HEK293 (cell line): ENCODE data around the gene BTRC.
A peak's percentile ranks its signal among the peaks of the same experiment; 100 is the strongest.

Experiments used
- FEZF1 ChIP-seq: fragments of 450-650 bp; formaldehyde crosslinking; IDR thresholded peaks from 2 replicates; pipeline ENCODE4 v1.5.1; 2016; ENCODE audit warnings: missing biosample characterization, missing genetic modification characterization
- GLIS1 ChIP-seq: fragments of 450-650 bp; formaldehyde crosslinking; IDR thresholded peaks from 2 replicates; pipeline ENCODE4 v1.5.1; 2016; ENCODE audit warnings: missing biosample characterization, missing genetic modification characterization
- HOXA7 ChIP-seq: sonication (generic); formaldehyde crosslinking; IDR thresholded peaks from 2 replicates; pipeline ENCODE4 v1.8.1; 2022; ENCODE audit warnings: missing genetic modification reagents, borderline replicate concordance
- KLF17 ChIP-seq: fragments of 450-650 bp; formaldehyde crosslinking; IDR thresholded peaks from 2 replicates; pipeline ENCODE4 v1.5.1; 2016; ENCODE audit warnings: missing biosample characterization, missing genetic modification characterization
- KLF8 ChIP-seq: fragments of 450-650 bp; formaldehyde crosslinking; IDR thresholded peaks from 2 replicates; pipeline ENCODE4 v1.5.1; 2016; ENCODE audit warnings: missing biosample characterization, missing genetic modification characterization
- OSR2 ChIP-seq: fragments of 450-650 bp; formaldehyde crosslinking; IDR thresholded peaks from 2 replicates; pipeline ENCODE4 v1.5.1; 2016; ENCODE audit warnings: missing biosample characterization, missing genetic modification characterization
- PRDM1 ChIP-seq: fragments of 450-650 bp; formaldehyde crosslinking; IDR thresholded peaks from 2 replicates; pipeline ENCODE4; 2016; ENCODE audit warnings: missing biosample characterization, missing genetic modification characterization
- SP2 ChIP-seq: fragments of 450-650 bp; formaldehyde crosslinking; IDR thresholded peaks from 2 replicates; pipeline ENCODE4 v1.5.1; 2016; ENCODE audit warnings: missing biosample characterization, missing genetic modification characterization
- TRIM28 ChIP-seq: IDR thresholded peaks from 2 replicates; pipeline ENCODE4 v1.6.1; 2011; ENCODE audit warnings: low read length, control low read depth, borderline replicate concordance
- ZBTB44 ChIP-seq: fragments of 450-650 bp; IDR thresholded peaks from 2 replicates; pipeline ENCODE4 v1.5.1; 2018; ENCODE audit warnings: missing biosample characterization, mild to moderate bottlenecking, missing genetic modification characterization
- ZBTB8A ChIP-seq: fragments of 450-650 bp; formaldehyde crosslinking; IDR thresholded peaks from 2 replicates; pipeline ENCODE4 v1.5.1; 2016; ENCODE audit warnings: missing biosample characterization, missing genetic modification characterization
- ZEB2 ChIP-seq: fragments of 450-650 bp; formaldehyde crosslinking; IDR thresholded peaks from 2 replicates; pipeline ENCODE4 v1.5.1; 2016; ENCODE audit warnings: missing biosample characterization, missing genetic modification characterization
- ZFP69B ChIP-seq: fragments of 450-650 bp; formaldehyde crosslinking; IDR thresholded peaks from 2 replicates; pipeline ENCODE4 v1.5.1; 2016; ENCODE audit warnings: missing biosample characterization, missing genetic modification characterization
- ZNF133 ChIP-seq: fragments of 450-650 bp; formaldehyde crosslinking; IDR thresholded peaks from 2 replicates; pipeline ENCODE4 v1.5.1; 2016; ENCODE audit warnings: missing biosample characterization, missing genetic modification characterization
- ZNF16 ChIP-seq: fragments of 450-650 bp; formaldehyde crosslinking; IDR thresholded peaks from 2 replicates; pipeline ENCODE4 v1.5.1; 2016; ENCODE audit warnings: low read depth, missing biosample characterization, missing genetic modification characterization
- ZNF362 ChIP-seq: fragments of 450-650 bp; formaldehyde crosslinking; IDR thresholded peaks from 2 replicates; pipeline ENCODE4 v1.5.1; 2016; ENCODE audit warnings: missing biosample characterization, missing genetic modification characterization
- ZNF654 ChIP-seq: fragments of 450-650 bp; formaldehyde crosslinking; IDR thresholded peaks from 2 replicates; pipeline ENCODE4 v1.5.1; 2016; ENCODE audit warnings: low read depth, missing biosample characterization, missing genetic modification characterization
- ZNF664 ChIP-seq: fragments of 450-650 bp; formaldehyde crosslinking; IDR thresholded peaks from 2 replicates; pipeline ENCODE4 v1.5.1; 2016; ENCODE audit warnings: missing biosample characterization, missing genetic modification characterization
- ZNF76 ChIP-seq: fragments of 450-650 bp; formaldehyde crosslinking; IDR thresholded peaks from 2 replicates; pipeline ENCODE4; 2016; ENCODE audit warnings: low read depth, missing biosample characterization, missing genetic modification characterization, borderline replicate concordance
- ZNF776 ChIP-seq: fragments of 450-650 bp; formaldehyde crosslinking; IDR thresholded peaks from 2 replicates; pipeline ENCODE4 v1.5.0; 2017; ENCODE audit warnings: missing biosample characterization, missing genetic modification characterization, borderline replicate concordance
- ZSCAN30 ChIP-seq: fragments of 450-650 bp; IDR thresholded peaks from 2 replicates; pipeline ENCODE4 v1.5.1; 2018; ENCODE audit warnings: missing biosample characterization, mild to moderate bottlenecking, missing genetic modification characterization, moderate library complexity
- ZXDB ChIP-seq: fragments of 450-650 bp; formaldehyde crosslinking; IDR thresholded peaks from 2 replicates; pipeline ENCODE4 v1.5.1; 2016; ENCODE audit warnings: missing biosample characterization, missing genetic modification characterization
- TF ChIP-seq, protein P1 (sequence below): fragments of 450-650 bp; formaldehyde crosslinking; IDR thresholded peaks from 2 replicates; pipeline ENCODE4 v1.5.1; 2016; ENCODE audit warnings: missing biosample characterization, missing genetic modification characterization
- TF ChIP-seq, protein P2 (sequence below): fragments of 450-650 bp; formaldehyde crosslinking; IDR thresholded peaks from 2 replicates; pipeline ENCODE4 v1.5.1; 2016; ENCODE audit warnings: missing biosample characterization, missing genetic modification characterization, borderline replicate concordance
- TF ChIP-seq, protein P3 (sequence below): fragments of 450-650 bp; formaldehyde crosslinking; IDR thresholded peaks from 2 replicates; pipeline ENCODE4 v1.5.1; 2016; ENCODE audit warnings: missing biosample characterization, missing genetic modification characterization
- TF ChIP-seq, protein P4 (sequence below): fragments of 450-650 bp; formaldehyde crosslinking; IDR thresholded peaks from 2 replicates; pipeline ENCODE4 v1.5.1; 2016; ENCODE audit warnings: missing biosample characterization, missing genetic modification characterization

BTRC gene

GRCh38 chr10:101467286-101467770, 113.4 kb downstream of the BTRC start (continued):
- TF ChIP-seq ZEB2: peak; percentile 69
- TF ChIP-seq ZNF654: peak; percentile 83
- TF ChIP-seq ZFP69B (tag by site-specific recombination): 0 out of 2 replicates have a peak, but pooled peaks have one; percentile 18
- TF ChIP-seq KLF17 (tag by site-specific recombination): peak; percentile 60
- peak; percentile 73; the same call in 1 of the 2 replicates for TF ChIP-seq ZNF76 (tag by site-specific recombination)
- peak; percentile 45 for TF ChIP-seq OSR2 (tag by site-specific recombination)
- TF ChIP-seq, protein P1, sequence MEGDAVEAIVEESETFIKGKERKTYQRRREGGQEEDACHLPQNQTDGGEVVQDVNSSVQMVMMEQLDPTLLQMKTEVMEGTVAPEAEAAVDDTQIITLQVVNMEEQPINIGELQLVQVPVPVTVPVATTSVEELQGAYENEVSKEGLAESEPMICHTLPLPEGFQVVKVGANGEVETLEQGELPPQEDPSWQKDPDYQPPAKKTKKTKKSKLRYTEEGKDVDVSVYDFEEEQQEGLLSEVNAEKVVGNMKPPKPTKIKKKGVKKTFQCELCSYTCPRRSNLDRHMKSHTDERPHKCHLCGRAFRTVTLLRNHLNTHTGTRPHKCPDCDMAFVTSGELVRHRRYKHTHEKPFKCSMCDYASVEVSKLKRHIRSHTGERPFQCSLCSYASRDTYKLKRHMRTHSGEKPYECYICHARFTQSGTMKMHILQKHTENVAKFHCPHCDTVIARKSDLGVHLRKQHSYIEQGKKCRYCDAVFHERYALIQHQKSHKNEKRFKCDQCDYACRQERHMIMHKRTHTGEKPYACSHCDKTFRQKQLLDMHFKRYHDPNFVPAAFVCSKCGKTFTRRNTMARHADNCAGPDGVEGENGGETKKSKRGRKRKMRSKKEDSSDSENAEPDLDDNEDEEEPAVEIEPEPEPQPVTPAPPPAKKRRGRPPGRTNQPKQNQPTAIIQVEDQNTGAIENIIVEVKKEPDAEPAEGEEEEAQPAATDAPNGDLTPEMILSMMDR (tag by site-specific recombination): 0 out of 2 replicates have a peak, but pooled peaks have one; percentile 21
- peak; percentile 78; the same call in 1 of the 2 replicates for TF ChIP-seq ZNF362
- no peak for TF ChIP-seq HOXA7 (CRISPR knock-in tag)
- peak; percentile 73 for TF ChIP-seq ZSCAN30
- TF ChIP-seq ZNF776 (tag by site-specific recombination): no peak
- no peak for TF ChIP-seq ZNF16
- no peak for TF ChIP-seq ZNF133 (tag by site-specific recombination)
- TF ChIP-seq, protein P2, sequence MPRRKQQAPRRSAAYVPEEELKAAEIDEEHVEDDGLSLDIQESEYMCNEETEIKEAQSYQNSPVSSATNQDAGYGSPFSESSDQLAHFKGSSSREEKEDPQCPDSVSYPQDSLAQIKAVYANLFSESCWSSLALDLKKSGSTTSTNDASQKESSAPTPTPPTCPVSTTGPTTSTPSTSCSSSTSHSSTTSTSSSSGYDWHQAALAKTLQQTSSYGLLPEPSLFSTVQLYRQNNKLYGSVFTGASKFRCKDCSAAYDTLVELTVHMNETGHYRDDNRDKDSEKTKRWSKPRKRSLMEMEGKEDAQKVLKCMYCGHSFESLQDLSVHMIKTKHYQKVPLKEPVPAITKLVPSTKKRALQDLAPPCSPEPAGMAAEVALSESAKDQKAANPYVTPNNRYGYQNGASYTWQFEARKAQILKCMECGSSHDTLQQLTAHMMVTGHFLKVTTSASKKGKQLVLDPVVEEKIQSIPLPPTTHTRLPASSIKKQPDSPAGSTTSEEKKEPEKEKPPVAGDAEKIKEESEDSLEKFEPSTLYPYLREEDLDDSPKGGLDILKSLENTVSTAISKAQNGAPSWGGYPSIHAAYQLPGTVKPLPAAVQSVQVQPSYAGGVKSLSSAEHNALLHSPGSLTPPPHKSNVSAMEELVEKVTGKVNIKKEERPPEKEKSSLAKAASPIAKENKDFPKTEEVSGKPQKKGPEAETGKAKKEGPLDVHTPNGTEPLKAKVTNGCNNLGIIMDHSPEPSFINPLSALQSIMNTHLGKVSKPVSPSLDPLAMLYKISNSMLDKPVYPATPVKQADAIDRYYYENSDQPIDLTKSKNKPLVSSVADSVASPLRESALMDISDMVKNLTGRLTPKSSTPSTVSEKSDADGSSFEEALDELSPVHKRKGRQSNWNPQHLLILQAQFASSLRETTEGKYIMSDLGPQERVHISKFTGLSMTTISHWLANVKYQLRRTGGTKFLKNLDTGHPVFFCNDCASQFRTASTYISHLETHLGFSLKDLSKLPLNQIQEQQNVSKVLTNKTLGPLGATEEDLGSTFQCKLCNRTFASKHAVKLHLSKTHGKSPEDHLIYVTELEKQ (tag by site-specific recombination): peak; percentile 65
- TF ChIP-seq SP2 (tag by site-specific recombination): no peak
- 0 out of 2 replicates have a peak, but pooled peaks have one; percentile 5 for TF ChIP-seq ZNF664
- no peak for TF ChIP-seq ZBTB8A
- TF ChIP-seq, protein P3, sequence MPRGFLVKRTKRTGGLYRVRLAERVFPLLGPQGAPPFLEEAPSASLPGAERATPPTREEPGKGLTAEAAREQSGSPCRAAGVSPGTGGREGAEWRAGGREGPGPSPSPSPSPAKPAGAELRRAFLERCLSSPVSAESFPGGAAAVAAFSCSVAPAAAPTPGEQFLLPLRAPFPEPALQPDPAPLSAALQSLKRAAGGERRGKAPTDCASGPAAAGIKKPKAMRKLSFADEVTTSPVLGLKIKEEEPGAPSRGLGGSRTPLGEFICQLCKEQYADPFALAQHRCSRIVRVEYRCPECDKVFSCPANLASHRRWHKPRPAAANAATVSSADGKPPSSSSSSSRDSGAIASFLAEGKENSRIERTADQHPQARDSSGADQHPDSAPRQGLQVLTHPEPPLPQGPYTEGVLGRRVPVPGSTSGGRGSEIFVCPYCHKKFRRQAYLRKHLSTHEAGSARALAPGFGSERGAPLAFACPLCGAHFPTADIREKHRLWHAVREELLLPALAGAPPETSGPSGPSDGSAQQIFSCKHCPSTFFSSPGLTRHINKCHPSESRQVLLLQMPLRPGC (tag by site-specific recombination): no peak
- 0 out of 2 replicates have a peak, but pooled peaks have one; percentile 22 for TF ChIP-seq KLF8 (tag by site-specific recombination)
- TF ChIP-seq TRIM28: peak; percentile 9; the same call in 1 of the 2 replicates
- peak; percentile 83 for TF ChIP-seq PRDM1 (tag by site-specific recombination)
- TF ChIP-seq GLIS1 (tag by site-specific recombination): peak; percentile 25; the same call in 1 of the 2 replicates
- TF ChIP-seq FEZF1: peak; percentile 73
- TF ChIP-seq ZBTB44 (tag by site-specific recombination): peak; percentile 60; the same call in 1 of the 2 replicates
- TF ChIP-seq ZXDB (tag by site-specific recombination): peak; percentile 35; the same call in 1 of the 2 replicates
- TF ChIP-seq, protein P4, sequence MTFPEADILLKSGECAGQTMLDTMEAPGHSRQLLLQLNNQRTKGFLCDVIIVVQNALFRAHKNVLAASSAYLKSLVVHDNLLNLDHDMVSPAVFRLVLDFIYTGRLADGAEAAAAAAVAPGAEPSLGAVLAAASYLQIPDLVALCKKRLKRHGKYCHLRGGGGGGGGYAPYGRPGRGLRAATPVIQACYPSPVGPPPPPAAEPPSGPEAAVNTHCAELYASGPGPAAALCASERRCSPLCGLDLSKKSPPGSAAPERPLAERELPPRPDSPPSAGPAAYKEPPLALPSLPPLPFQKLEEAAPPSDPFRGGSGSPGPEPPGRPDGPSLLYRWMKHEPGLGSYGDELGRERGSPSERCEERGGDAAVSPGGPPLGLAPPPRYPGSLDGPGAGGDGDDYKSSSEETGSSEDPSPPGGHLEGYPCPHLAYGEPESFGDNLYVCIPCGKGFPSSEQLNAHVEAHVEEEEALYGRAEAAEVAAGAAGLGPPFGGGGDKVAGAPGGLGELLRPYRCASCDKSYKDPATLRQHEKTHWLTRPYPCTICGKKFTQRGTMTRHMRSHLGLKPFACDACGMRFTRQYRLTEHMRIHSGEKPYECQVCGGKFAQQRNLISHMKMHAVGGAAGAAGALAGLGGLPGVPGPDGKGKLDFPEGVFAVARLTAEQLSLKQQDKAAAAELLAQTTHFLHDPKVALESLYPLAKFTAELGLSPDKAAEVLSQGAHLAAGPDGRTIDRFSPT (tag by site-specific recombination): no peak
